A549 (cell line): ENCODE measurements around the gene LRRC17. TPM values are rescaled to one million over a fixed set of nuclear protein-coding genes. Genes with fewer than 3 reads are reported as not detected.
"Not testable (repeated sequence)": the region's sequence is repeated elsewhere in the genome, so short reads cannot be mapped to it uniquely, and the experiment has no call there.

Experiments used
- ATAC-seq, 2 experiments: fragments of 200-7000 bp in 1 of 2; fragments of >200 bp in 1 of 2; cut with Nextera tagmentation in 1 of 2; cut with Tn5 transposase in 1 of 2; 3 replicates each; pipeline versions ENCODE4 v1.8.0 to v1.9.1; 2018 to 2020; ENCODE audit warnings: mild to moderate bottlenecking in 1 of 2, moderate library complexity in 1 of 2
- CTCF ChIA-PET: fragments of 300-600 bp; sonication (Branson Sonifier 250); formaldehyde crosslinking; extraction: SDS; loops from one replicate; lab custom pipeline; 2021; ENCODE audit warnings: antibody characterized with exemption, inconsistent platforms; lab: Yijun Ruan, JAX
- POLR2A ChIA-PET: fragments of 350-600 bp; formaldehyde crosslinking; extraction: SDS; loops from one replicate; lab custom pipeline; 2021; ENCODE audit warnings: antibody characterized with exemption, inconsistent platforms; lab: Yijun Ruan, JAX
- DNase-seq, 2 experiments: peaks; one replicate each; pipeline versions ENCODE4 v3.0.0 to v3.0.0-alpha.2; 2011 to 2016; ENCODE audit warnings: low read depth in 1 of 2, low spot score in 1 of 2
- FAIRE-seq: peaks from 2 replicates; lab custom pipeline; 2011; peaks lifted over from hg19 to GRCh38; lab: Jason Lieb, UNC
- H3K27ac ChIP-seq, 2 experiments: fragments of >200 bp; sonication (Bioruptor Twin); formaldehyde crosslinking; 3 replicates each; pipeline ENCODE4 v1.5.1; 2016 to 2017
- H3K4me1 ChIP-seq: fragments of >200 bp; sonication (Bioruptor Twin); formaldehyde crosslinking; 3 replicates; pipeline ENCODE4 v1.6.1; 2016
- H3K4me2 ChIP-seq: fragments of >200 bp; sonication (Bioruptor Twin); formaldehyde crosslinking; 3 replicates; pipeline ENCODE4 v1.6.1; 2016
- H3K4me3 ChIP-seq: fragments of >200 bp; sonication (Bioruptor Twin); formaldehyde crosslinking; 3 replicates; pipeline ENCODE4 v1.5.1; 2016
- H3K9me3 ChIP-seq: fragments of >200 bp; sonication (Bioruptor Twin); formaldehyde crosslinking; 3 replicates; pipeline ENCODE4 v1.6.1; 2016
- BHLHE40 ChIP-seq: IDR thresholded peaks from 2 replicates; pipeline ENCODE4 v1.6.1; 2012; ENCODE audit warnings: low read depth, low read length, inconsistent platforms
- CBX2 ChIP-seq: fragments of 200-600 bp; sonication (generic); IDR thresholded peaks from 2 replicates; pipeline ENCODE4 v1.6.1; 2016; ENCODE audit warnings: low read depth, mild to moderate bottlenecking, borderline replicate concordance
- CHD2 ChIP-seq: fragments of 150-350 bp; IDR thresholded peaks from 2 replicates; pipeline ENCODE4 v1.6.1; 2014; ENCODE audit warnings: low read length; ENCODE audit not compliant: partially characterized antibody
- ESRRA ChIP-seq: fragments of 150-350 bp; IDR thresholded peaks from 2 replicates; pipeline ENCODE4 v1.6.1; 2014; ENCODE audit warnings: mild to moderate bottlenecking, low read length, borderline replicate concordance
- FOSL2 ChIP-seq, 2 experiments: fragments of 450-650 bp in 1 of 2; fragments of >200 bp in 1 of 2; sonication (Bioruptor Twin) in 1 of 2; formaldehyde crosslinking; IDR thresholded peaks; 2 replicates each; pipeline versions ENCODE4 v1.5.0 to v1.6.1; 2016 to 2020; ENCODE audit warnings: mild to moderate bottlenecking in 1 of 2, moderate library complexity in 1 of 2
- JUNB ChIP-seq: fragments of >200 bp; sonication (Bioruptor Twin); formaldehyde crosslinking; IDR thresholded peaks from 2 replicates; pipeline ENCODE4 v1.6.1; 2016
- KDM5A ChIP-seq: fragments of 200-600 bp; sonication (generic); IDR thresholded peaks from 2 replicates; pipeline ENCODE4 v1.6.1; 2016; ENCODE audit warnings: antibody characterized with exemption, mild to moderate bottlenecking
- MAFK ChIP-seq: fragments of 450-650 bp; IDR thresholded peaks from 2 replicates; pipeline ENCODE4 v1.6.1; 2014; ENCODE audit not compliant: partially characterized antibody
- MAZ ChIP-seq: fragments of 150-350 bp; IDR thresholded peaks from 2 replicates; pipeline ENCODE4 v1.6.1; 2014; ENCODE audit warnings: antibody characterized with exemption, low read depth, low read length, borderline replicate concordance
- NR3C1 ChIP-seq: fragments of >200 bp; sonication (Bioruptor Twin); formaldehyde crosslinking; IDR thresholded peaks from 3 replicates; pipeline ENCODE4 v1.6.1; 2017
- POLR2A ChIP-seq: IDR thresholded peaks from 2 replicates; pipeline ENCODE4 v1.6.1; 2012; ENCODE audit warnings: mild to moderate bottlenecking, low read length
- RARB ChIP-seq: fragments of 250-450 bp; sonication (Bioruptor Pico); IDR thresholded peaks from 2 replicates; pipeline ENCODE4 v1.8.0; 2021; ENCODE audit warnings: mild to moderate bottlenecking, moderate library complexity
- RCOR1 ChIP-seq: fragments of 150-350 bp; IDR thresholded peaks from 2 replicates; pipeline ENCODE4 v1.6.1; 2014; ENCODE audit warnings: antibody characterized with exemption, low read length, low read depth
- RFX5 ChIP-seq: fragments of 450-650 bp; IDR thresholded peaks from 2 replicates; pipeline ENCODE4 v1.7.1; 2014; ENCODE audit warnings: antibody characterized with exemption, mild to moderate bottlenecking, moderate library complexity
- SMC3 ChIP-seq: fragments of >200 bp; sonication (Bioruptor Twin); formaldehyde crosslinking; IDR thresholded peaks from 3 replicates; pipeline ENCODE4 v1.6.1; 2018; ENCODE audit warnings: inconsistent platforms
- SREBF2 ChIP-seq: fragments of 450-650 bp; IDR thresholded peaks from 2 replicates; pipeline ENCODE4 v1.6.1; 2014; ENCODE audit warnings: mild to moderate bottlenecking, moderate library complexity
- TFCP2L1 ChIP-seq: fragments of 250-450 bp; sonication (Bioruptor Pico); IDR thresholded peaks from 2 replicates; pipeline ENCODE4 v1.5.0; 2021; ENCODE audit warnings: mild to moderate bottlenecking
- ZNF302 ChIP-seq: fragments of 250-450 bp; sonication (Bioruptor Pico); IDR thresholded peaks from 2 replicates; pipeline ENCODE4 v1.9.0; 2021; ENCODE audit warnings: inconsistent platforms, mild to moderate bottlenecking, moderate library complexity
- WGBS: methylation state at CpG from one replicate; pipeline ENCODE4 v1.1.6; 2017; ENCODE audit errors: missing lambda C conversion rate; 5-methylcytosine and 5-hydroxymethylcytosine counted together
- polyA plus RNA-seq, 4 experiments: library from polyadenylated mRNA; depleted of rRNA in 3 of 4; stranded (reverse); fragments of >200 nt; fragmentation: RNase III in 1 of 4; extraction: RNeasy Plus Mini Kit Qiagen cat#74134 plus additional on column Dnase treatment in 1 of 4; gene quantifications; 2 replicates in 3 of 4; 3 replicates in 1 of 4; pipeline ENCODE4 v1.2.3, GENCODE V29; 2011 to 2017
- TF ChIP-seq, protein P1 (sequence below): fragments of 250-450 bp; sonication (Bioruptor Pico); IDR thresholded peaks from 2 replicates; pipeline ENCODE4 v1.5.0; 2020; ENCODE audit warnings: low read depth, mild to moderate bottlenecking, moderate library complexity

Gene LRRC17
- polyA plus RNA-seq, 2 of the 4 experiments (the other 2 are of a cell fraction) = 0.05 to 0.36 TPM

DNA sequence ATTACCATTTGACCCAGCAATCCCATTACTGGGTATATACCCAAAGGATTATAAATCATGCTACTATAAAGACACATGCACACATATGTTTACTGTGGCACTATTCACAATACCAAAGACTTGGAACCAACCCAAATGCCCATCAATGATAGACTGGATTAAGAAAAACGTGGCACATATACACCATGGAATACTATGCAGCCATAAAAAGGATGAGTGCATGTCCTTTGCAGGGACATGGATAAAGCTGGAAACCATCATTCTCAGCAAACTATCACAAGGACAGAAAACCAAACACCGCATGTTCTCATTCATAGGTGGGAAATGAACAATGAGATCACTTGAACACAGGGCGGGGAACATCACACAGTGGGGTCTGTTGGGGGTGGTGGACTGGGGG, 45.2 kb downstream of the LRRC17 start:
- H3K9me3 ChIP-seq, H3K4me2 ChIP-seq, FAIRE-seq, H3K4me3 ChIP-seq, DNase-seq, ATAC-seq, POLR2A ChIA-PET, H3K27ac ChIP-seq, H3K4me1 ChIP-seq: not testable (repeated sequence)
- CTCF ChIA-PET = interaction anchor here (1.1 kb wide), 1 partner anchor 104 kb away, joined by 5 read pairs; no protein-coding TSS in a partner anchor
- 50% methylated on average over 3 of the region's 3 CpGs for WGBS

GRCh38 chr7:102961993-102962392, 49.2 kb downstream of the LRRC17 start:
- H3K4me2 ChIP-seq, POLR2A ChIA-PET, DNase-seq, CTCF ChIA-PET, H3K9me3 ChIP-seq, ATAC-seq, H3K4me1 ChIP-seq, H3K4me3 ChIP-seq, FAIRE-seq, H3K27ac ChIP-seq: not testable (repeated sequence)
- 100% methylated on average over 1 of the region's 2 CpGs for WGBS

DNA sequence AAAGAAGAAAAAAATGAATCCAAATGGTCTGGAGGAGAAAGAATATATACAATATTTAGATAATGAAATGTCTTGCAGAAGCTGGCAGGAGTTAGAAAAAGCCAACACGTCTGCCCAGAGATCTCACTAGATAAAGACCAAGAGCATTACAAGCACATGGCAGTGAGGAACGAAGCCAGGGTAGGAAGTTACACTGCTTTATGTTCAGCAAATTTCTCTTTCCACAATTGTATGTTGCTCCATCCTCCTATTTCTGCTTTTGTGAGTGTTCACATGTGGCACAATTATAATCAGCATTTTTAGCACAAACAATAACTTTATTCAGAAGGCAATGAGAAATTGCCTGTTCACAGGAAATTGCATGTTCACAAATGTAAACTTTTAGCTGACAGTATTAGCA, 53.7 kb downstream of the LRRC17 start:
- ChIA-PET CTCF (no interaction called here), POLR2A (no interaction called here)
- FAIRE-seq (peak; percentile 13), ATAC-seq (no peak), DNase-seq (no peak)
- Histone ChIP-seq H3K4me2 (no peak overlapping the region), H3K27ac (no peak overlapping the region), H3K9me3 (no peaks in the 10 kb centered on the region), H3K4me1 (no peaks in the 10 kb centered on the region), H3K4me3 (no peak overlapping the region)
- TF ChIP-seq BHLHE40 = no peak
- TF ChIP-seq SREBF2 = no peak
- no peak for TF ChIP-seq KDM5A
- no peak for TF ChIP-seq TFCP2L1 (CRISPR knock-in tag)
- TF ChIP-seq NR3C1 = no peak
- no peak for TF ChIP-seq RARB (CRISPR knock-in tag)
- TF ChIP-seq JUNB = no peak
- no peak for TF ChIP-seq ZNF302 (CRISPR knock-in tag)
- no peak for TF ChIP-seq CBX2
- no peak for TF ChIP-seq MAFK
- WGBS = 74% methylated on average over 2 of the region's 2 CpGs

- Histone ChIP-seq H3K4me2 (no peak overlapping the region), H3K9me3 (no peaks in the 10 kb centered on the region), H3K4me1 (no peaks in the 10 kb centered on the region), H3K27ac (no peak overlapping the region), H3K4me3 (no peak overlapping the region)
- POLR2A ChIA-PET = no interaction called here
- FAIRE-seq = no peak
- no peak for ATAC-seq
- CTCF ChIA-PET = no interaction called here
- no peak for DNase-seq
- no peak for TF ChIP-seq FOSL2 (IDR thresholded peaks at IDR 0.05)
- no peak for TF ChIP-seq FOSL2 (CRISPR knock-in tag; IDR thresholded peaks at IDR 0.05)
- TF ChIP-seq CHD2 = no peak
- no peak for TF ChIP-seq SMC3
- no peak for TF ChIP-seq POLR2A
- no peak for TF ChIP-seq RCOR1
- TF ChIP-seq MAFK = no peak
- TF ChIP-seq, protein P1, sequence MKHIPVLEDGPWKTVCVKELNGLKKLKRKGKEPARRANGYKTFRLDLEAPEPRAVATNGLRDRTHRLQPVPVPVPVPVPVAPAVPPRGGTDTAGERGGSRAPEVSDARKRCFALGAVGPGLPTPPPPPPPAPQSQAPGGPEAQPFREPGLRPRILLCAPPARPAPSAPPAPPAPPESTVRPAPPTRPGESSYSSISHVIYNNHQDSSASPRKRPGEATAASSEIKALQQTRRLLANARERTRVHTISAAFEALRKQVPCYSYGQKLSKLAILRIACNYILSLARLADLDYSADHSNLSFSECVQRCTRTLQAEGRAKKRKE (CRISPR knock-in tag) = no peak
- no peak for TF ChIP-seq NR3C1
- no peak for TF ChIP-seq ESRRA
- no peak for TF ChIP-seq MAZ
- TF ChIP-seq RFX5 = no peak
- no peak for TF ChIP-seq RARB (CRISPR knock-in tag)
These were observed 55.0 kb downstream of the LRRC17 start for GRCh38 chr7:102967798-102968197.
